ENCODE data around the gene SLC17A1. TPM values are rescaled to one million over a fixed set of nuclear protein-coding genes. Genes with fewer than 3 reads are reported as not detected.

SLC17A1 gene
- total RNA-seq, 1 donor, result not detected

DNA sequence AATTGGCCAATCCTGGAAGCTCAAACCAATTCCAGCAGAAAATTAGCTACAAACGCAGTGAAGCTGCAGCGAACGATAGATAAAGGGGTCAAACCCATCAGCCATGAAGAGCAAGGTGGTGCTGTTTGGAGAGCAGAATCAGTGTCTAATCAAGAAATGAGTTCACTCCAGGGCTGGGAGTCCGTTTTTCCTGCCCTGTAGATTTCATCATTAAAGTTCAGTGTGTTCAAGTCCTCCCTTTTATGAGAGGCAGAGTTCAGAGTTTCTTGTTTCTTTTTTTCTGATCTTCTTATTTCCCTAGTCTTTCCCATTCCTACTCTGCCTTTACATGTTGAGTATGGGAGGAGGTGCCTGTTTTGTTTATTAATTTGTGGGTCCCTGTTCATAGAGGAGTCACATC, 30.4 kb downstream of the SLC17A1 start:
- no peaks in the 10 kb centered on the region for H3K27me3 ChIP-seq (ENCODE audit: insufficient read depth, low read length)
- no peak for DNase-seq (ENCODE audit: insufficient read length, low spot score, missing footprints)
- H3K27ac ChIP-seq (ENCODE audit: low read depth, low read length), result no peak overlapping the region
- no peaks in the 10 kb centered on the region for H3K36me3 ChIP-seq (ENCODE audit: insufficient read depth, low read length)
- H2AFZ ChIP-seq (ENCODE audit: low read length), result no peak overlapping the region
- no peaks in the 10 kb centered on the region for H3K4me1 ChIP-seq (ENCODE audit: insufficient read depth, low read length)
- no peak overlapping the region for H3K4me3 ChIP-seq (ENCODE audit: insufficient read depth, low read length)
- no peak overlapping the region for H3K4me2 ChIP-seq (ENCODE audit: insufficient read depth, low read length)
- no peaks in the 10 kb centered on the region for H3K9me3 ChIP-seq (ENCODE audit: low read depth, low read length)
- TF ChIP-seq, protein P1, sequence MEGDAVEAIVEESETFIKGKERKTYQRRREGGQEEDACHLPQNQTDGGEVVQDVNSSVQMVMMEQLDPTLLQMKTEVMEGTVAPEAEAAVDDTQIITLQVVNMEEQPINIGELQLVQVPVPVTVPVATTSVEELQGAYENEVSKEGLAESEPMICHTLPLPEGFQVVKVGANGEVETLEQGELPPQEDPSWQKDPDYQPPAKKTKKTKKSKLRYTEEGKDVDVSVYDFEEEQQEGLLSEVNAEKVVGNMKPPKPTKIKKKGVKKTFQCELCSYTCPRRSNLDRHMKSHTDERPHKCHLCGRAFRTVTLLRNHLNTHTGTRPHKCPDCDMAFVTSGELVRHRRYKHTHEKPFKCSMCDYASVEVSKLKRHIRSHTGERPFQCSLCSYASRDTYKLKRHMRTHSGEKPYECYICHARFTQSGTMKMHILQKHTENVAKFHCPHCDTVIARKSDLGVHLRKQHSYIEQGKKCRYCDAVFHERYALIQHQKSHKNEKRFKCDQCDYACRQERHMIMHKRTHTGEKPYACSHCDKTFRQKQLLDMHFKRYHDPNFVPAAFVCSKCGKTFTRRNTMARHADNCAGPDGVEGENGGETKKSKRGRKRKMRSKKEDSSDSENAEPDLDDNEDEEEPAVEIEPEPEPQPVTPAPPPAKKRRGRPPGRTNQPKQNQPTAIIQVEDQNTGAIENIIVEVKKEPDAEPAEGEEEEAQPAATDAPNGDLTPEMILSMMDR (IDR thresholded peaks at IDR 0.05; ENCODE audit: extremely low read depth, low read depth, low read length), result no peak
- H4K20me1 ChIP-seq (ENCODE audit: insufficient read depth, low read length), result no peaks in the 10 kb centered on the region
- H3K79me2 ChIP-seq (ENCODE audit: insufficient read depth, low read length), result no peaks in the 10 kb centered on the region

DNA sequence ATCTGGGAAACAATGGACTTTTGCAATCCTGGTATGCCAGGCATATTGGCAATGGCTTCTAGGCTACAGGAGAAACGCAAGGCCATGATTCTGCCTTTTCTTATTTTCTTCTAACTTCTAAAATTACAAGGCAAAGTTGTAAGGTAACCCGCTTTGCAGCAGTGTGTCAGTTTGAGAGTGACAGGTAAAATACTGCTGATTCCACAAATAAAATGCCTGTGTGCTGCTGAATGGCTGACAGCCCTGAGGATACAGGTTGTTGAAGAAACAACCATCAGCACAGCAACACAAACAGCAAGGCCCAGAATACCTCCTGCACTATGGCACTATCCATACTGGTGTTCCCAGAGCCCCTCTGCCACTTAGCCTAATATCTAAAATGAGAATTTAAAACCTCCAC, 37.1 kb downstream of the SLC17A1 start:
- Histone ChIP-seq H3K4me3 (ENCODE audit: insufficient read depth, low read length) (no peak overlapping the region), H3K36me3 (ENCODE audit: insufficient read depth, low read length) (no peaks in the 10 kb centered on the region), H3K79me2 (ENCODE audit: insufficient read depth, low read length) (no peaks in the 10 kb centered on the region), H3K27ac (ENCODE audit: low read depth, low read length) (no peak overlapping the region), H3K9me3 (ENCODE audit: low read depth, low read length) (no peaks in the 10 kb centered on the region), H2AFZ (ENCODE audit: low read length) (no peak overlapping the region), H3K27me3 (ENCODE audit: insufficient read depth, low read length) (no peaks in the 10 kb centered on the region), H3K4me2 (ENCODE audit: insufficient read depth, low read length) (no peak overlapping the region), H3K4me1 (ENCODE audit: insufficient read depth, low read length) (no peaks in the 10 kb centered on the region), H4K20me1 (ENCODE audit: insufficient read depth, low read length) (no peaks in the 10 kb centered on the region)
- TF ChIP-seq, protein P1 (IDR thresholded peaks at IDR 0.05; ENCODE audit: extremely low read depth, low read depth, low read length), result no peak
- no peak for DNase-seq (ENCODE audit: insufficient read length, low spot score, missing footprints)

DNA sequence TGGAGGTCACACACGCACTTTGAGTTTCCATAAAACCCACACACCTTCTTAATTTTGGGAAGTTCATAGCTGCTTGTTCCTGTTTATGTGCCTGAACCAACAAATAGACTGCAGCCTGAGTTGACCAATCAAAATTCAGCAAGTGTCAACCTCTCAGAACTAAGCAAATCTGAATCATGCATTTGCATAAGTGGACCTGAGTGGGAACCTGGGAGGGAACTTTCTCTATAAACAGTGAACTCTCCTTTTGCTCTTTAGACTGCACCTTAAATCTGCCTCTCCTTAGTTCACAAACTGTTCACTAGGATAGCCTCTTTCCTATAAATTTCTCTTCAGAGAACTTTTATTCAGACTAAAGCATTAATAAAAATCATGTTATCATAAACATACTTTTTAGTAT, 37.9 kb downstream of the SLC17A1 start:
- TF ChIP-seq, protein P1 (IDR thresholded peaks at IDR 0.05; ENCODE audit: extremely low read depth, low read depth, low read length), result no peak
- Histone ChIP-seq H3K79me2 (ENCODE audit: insufficient read depth, low read length) (no peaks in the 10 kb centered on the region), H3K4me2 (ENCODE audit: insufficient read depth, low read length) (no peak overlapping the region), H3K4me1 (ENCODE audit: insufficient read depth, low read length) (no peaks in the 10 kb centered on the region), H3K27ac (ENCODE audit: low read depth, low read length) (no peak overlapping the region), H2AFZ (ENCODE audit: low read length) (no peak overlapping the region), H4K20me1 (ENCODE audit: insufficient read depth, low read length) (no peaks in the 10 kb centered on the region), H3K4me3 (ENCODE audit: insufficient read depth, low read length) (no peak overlapping the region), H3K27me3 (ENCODE audit: insufficient read depth, low read length) (no peaks in the 10 kb centered on the region), H3K36me3 (ENCODE audit: insufficient read depth, low read length) (no peaks in the 10 kb centered on the region), H3K9me3 (ENCODE audit: low read depth, low read length) (no peaks in the 10 kb centered on the region)
- DNase-seq (ENCODE audit: insufficient read length, low spot score, missing footprints), result no peak

DNA sequence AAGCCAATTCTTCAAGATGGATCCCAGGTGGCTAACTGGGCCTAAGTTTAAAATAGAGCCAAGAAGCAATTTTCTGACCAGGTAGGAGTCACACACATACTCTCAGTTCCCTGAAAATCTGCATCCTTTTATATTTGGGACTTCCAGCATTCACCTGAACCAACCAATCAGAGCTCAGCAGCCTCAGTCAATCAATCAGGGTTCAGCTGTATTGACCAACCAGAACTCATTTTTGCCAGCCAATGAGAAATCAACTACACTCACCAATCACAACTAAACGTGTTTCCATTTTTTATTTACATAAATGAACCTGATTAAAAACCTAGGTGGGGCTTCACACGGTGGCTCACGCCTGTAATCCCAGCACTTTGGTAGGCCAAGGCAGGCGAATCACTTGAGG, 39.8 kb downstream of the SLC17A1 start:
- DNase-seq (ENCODE audit: insufficient read length, low spot score, missing footprints), result no peak
- no peak overlapping the region for H3K4me2 ChIP-seq (ENCODE audit: insufficient read depth, low read length)

More for the DNA sequence above, 39.8 kb downstream of the SLC17A1 start:
- H3K9me3 ChIP-seq (ENCODE audit: low read depth, low read length), result no peaks in the 10 kb centered on the region
- H3K27ac ChIP-seq (ENCODE audit: low read depth, low read length), result no peak overlapping the region
- no peaks in the 10 kb centered on the region for H3K36me3 ChIP-seq (ENCODE audit: insufficient read depth, low read length)
- no peaks in the 10 kb centered on the region for H3K79me2 ChIP-seq (ENCODE audit: insufficient read depth, low read length)
- TF ChIP-seq, protein P1 (IDR thresholded peaks at IDR 0.05; ENCODE audit: extremely low read depth, low read depth, low read length), result no peak
- H3K27me3 ChIP-seq (ENCODE audit: insufficient read depth, low read length), result no peaks in the 10 kb centered on the region
- no peak overlapping the region for H2AFZ ChIP-seq (ENCODE audit: low read length)
- no peak overlapping the region for H3K4me3 ChIP-seq (ENCODE audit: insufficient read depth, low read length)
- no peaks in the 10 kb centered on the region for H3K4me1 ChIP-seq (ENCODE audit: insufficient read depth, low read length)
- H4K20me1 ChIP-seq (ENCODE audit: insufficient read depth, low read length), result no peaks in the 10 kb centered on the region
